ENCODE results near the gene SRCIN1.

The SRCIN1 gene

GRCh38 chr17:38579934-38580333 is 25.8 kb downstream of the SRCIN1 start:
- no peak for DNase-seq

GRCh38 chr17:38579083-38579480 is 26.7 kb downstream of the SRCIN1 start:
- DNase-seq: no peak

GRCh38 chr17:38578229-38579082 is 27.3 kb downstream of the SRCIN1 start:
- no peak for DNase-seq

- DNase-seq: no peak
Observed at GRCh38 chr17:38577645-38578173, 28.0 kb downstream of the SRCIN1 start.

- DNase-seq: no peak
Observed at GRCh38 chr17:38577244-38577643, 28.5 kb downstream of the SRCIN1 start.

GRCh38 chr17:38575781-38576180 is 30.0 kb downstream of the SRCIN1 start:
- DNase-seq: no peak

GRCh38 chr17:38574712-38575111 is 31.0 kb downstream of the SRCIN1 start:
- no peak for DNase-seq

GRCh38 chr17:38572669-38573365 is 32.9 kb downstream of the SRCIN1 start:
- DNase-seq: no peak

- no peak for DNase-seq
Observed at GRCh38 chr17:38571833-38572668, 33.7 kb downstream of the SRCIN1 start.

- DNase-seq: no peak
Observed at GRCh38 chr17:38569701-38570512, 35.8 kb downstream of the SRCIN1 start.

- DNase-seq: no peak
Observed at GRCh38 chr17:38568845-38569510, 36.8 kb downstream of the SRCIN1 start.

GRCh38 chr17:38568274-38568673 is 37.5 kb downstream of the SRCIN1 start:
- DNase-seq: no peak

- no peak for DNase-seq
Observed at GRCh38 chr17:38567350-38567749, 38.4 kb downstream of the SRCIN1 start.

- DNase-seq: no peak
Observed at GRCh38 chr17:38566666-38567031, 39.1 kb downstream of the SRCIN1 start.

GRCh38 chr17:38565853-38566665 is 39.7 kb downstream of the SRCIN1 start:
- DNase-seq: no peak

GRCh38 chr17:38564869-38565268 is 40.9 kb downstream of the SRCIN1 start:
- DNase-seq: no peak

GRCh38 chr17:38564254-38564837 is 41.4 kb downstream of the SRCIN1 start:
- DNase-seq: no peak

- DNase-seq: no peak
Observed at GRCh38 chr17:38563362-38564253, 42.1 kb downstream of the SRCIN1 start.

GRCh38 chr17:38562903-38563302 is 42.8 kb downstream of the SRCIN1 start:
- DNase-seq: no peak
